ENCODE results near the gene CCR3.

CCR3 gene

GRCh38 chr3:46212101-46212500 lies 30.2 kb upstream of the CCR3 start:
- TF ChIP-seq CTCF (IDR thresholded peaks at IDR 0.05): no peak
- Histone ChIP-seq H3K4me3 (ENCODE audit: low read depth in 1 of 2, low read length in 1 of 2) (no peak overlapping the region), H3K27ac (no peak overlapping the region), H3K9me3 (no peaks in the 10 kb centered on the region), H3K4me1 (ENCODE audit: control insufficient read depth in 1 of 2, insufficient read depth in 1 of 2, low read depth in 1 of 2, low read length in 1 of 2) (peaks cover 51 to 54% of the 10 kb centered on the region in 2 experiments), H3K27me3 (no peaks in the 10 kb centered on the region), H3K36me3 (no peaks in the 10 kb centered on the region)

- no peaks in the 10 kb centered on the region for H3K36me3 ChIP-seq
- H3K27me3 ChIP-seq: no peaks in the 10 kb centered on the region
- H3K9me3 ChIP-seq: no peaks in the 10 kb centered on the region
- peak overlapping the region in 1 of 2 experiments; percentile 8 for H3K4me3 ChIP-seq (ENCODE audit: low read depth in 1 of 2, low read length in 1 of 2)
- TF ChIP-seq CTCF (IDR thresholded peaks at IDR 0.05): no peak
- H3K27ac ChIP-seq: peak overlapping the region; percentile 66
- peaks cover 41 to 43% of the 10 kb centered on the region in 2 experiments for H3K4me1 ChIP-seq (ENCODE audit: control insufficient read depth in 1 of 2, insufficient read depth in 1 of 2, low read depth in 1 of 2, low read length in 1 of 2)
Observed at GRCh38 chr3:46213201-46213600, 29.1 kb upstream of the CCR3 start.

- no peaks in the 10 kb centered on the region for H3K36me3 ChIP-seq
- no peaks in the 10 kb centered on the region for H3K27me3 ChIP-seq
- H3K4me1 ChIP-seq (ENCODE audit: control insufficient read depth in 1 of 2, insufficient read depth in 1 of 2, low read depth in 1 of 2, low read length in 1 of 2): peaks cover 25 to 26% of the 10 kb centered on the region in 2 experiments
Observed at GRCh38 chr3:46214751-46215352, 27.4 kb upstream of the CCR3 start.

GRCh38 chr3:46215810-46216414 lies 26.3 kb upstream of the CCR3 start:
- TF ChIP-seq CTCF (IDR thresholded peaks at IDR 0.05): no peak
- H3K36me3 ChIP-seq: no peaks in the 10 kb centered on the region
- H3K4me3 ChIP-seq (ENCODE audit: low read depth in 1 of 2, low read length in 1 of 2): no peak overlapping the region
- no peaks in the 10 kb centered on the region for H3K9me3 ChIP-seq
- no peaks in the 10 kb centered on the region for H3K27me3 ChIP-seq
- peaks cover 21 to 23% of the 10 kb centered on the region in 2 experiments for H3K4me1 ChIP-seq (ENCODE audit: control insufficient read depth in 1 of 2, insufficient read depth in 1 of 2, low read depth in 1 of 2, low read length in 1 of 2)
- no peak overlapping the region for H3K27ac ChIP-seq

More at GRCh38 chr3:46214751-46215352, 27.4 kb upstream of the CCR3 start:
- no peak overlapping the region for H3K4me3 ChIP-seq (ENCODE audit: low read depth in 1 of 2, low read length in 1 of 2)
- no peak for TF ChIP-seq CTCF (IDR thresholded peaks at IDR 0.05)
- H3K27ac ChIP-seq: no peak overlapping the region
- H3K9me3 ChIP-seq: no peaks in the 10 kb centered on the region

GRCh38 chr3:46218196-46218709 lies 24.0 kb upstream of the CCR3 start:
- no peaks in the 10 kb centered on the region for H3K27me3 ChIP-seq

More at GRCh38 chr3:46218196-46218709, 24.0 kb upstream of the CCR3 start:
- TF ChIP-seq CTCF (IDR thresholded peaks at IDR 0.05): no peak
- Histone ChIP-seq H3K4me3 (ENCODE audit: low read depth in 1 of 2, low read length in 1 of 2) (no peak overlapping the region), H3K4me1 (ENCODE audit: control insufficient read depth in 1 of 2, insufficient read depth in 1 of 2, low read depth in 1 of 2, low read length in 1 of 2) (peaks cover 30 to 34% of the 10 kb centered on the region in 2 experiments), H3K36me3 (no peaks in the 10 kb centered on the region), H3K9me3 (no peaks in the 10 kb centered on the region), H3K27ac (no peak overlapping the region)

All from neutrophil (primary cell).